ENCODE results near the gene ROR2.

DNA sequence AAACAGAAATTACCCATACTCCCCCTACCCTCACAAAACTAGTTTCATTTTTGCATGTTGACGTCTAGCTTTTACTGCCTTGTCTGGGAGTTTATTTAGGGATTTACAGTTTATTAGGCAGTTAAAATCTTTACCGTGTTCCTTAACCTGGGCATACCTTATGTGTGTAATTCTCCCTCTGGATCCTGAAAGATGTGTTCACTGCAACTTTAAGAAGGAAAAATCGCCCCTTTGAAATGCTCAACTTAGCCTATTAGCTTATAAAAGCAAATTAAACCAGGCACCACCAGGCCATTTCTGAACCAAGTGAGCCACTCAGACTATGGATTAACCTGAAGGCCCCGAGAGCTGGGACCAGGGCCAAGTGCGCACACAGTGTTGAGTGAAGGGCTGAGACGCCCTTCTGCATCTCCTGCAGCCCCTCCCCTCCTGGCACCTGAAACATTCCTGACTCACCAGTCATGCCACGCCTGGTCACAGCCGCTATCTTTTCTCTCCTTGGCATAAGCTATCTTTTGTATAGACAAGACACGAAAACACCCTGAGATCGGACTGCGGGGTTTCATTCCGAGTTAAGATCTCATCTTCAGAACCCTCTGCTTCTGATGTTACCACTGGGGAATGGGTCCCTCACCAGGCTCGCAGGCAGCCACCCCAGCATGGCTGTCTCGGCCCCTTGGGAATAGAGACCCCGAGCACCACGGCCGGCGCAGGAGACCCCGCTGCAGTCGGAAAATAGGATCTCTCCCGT lies 111.9 kb downstream of the ROR2 start:
- TF ChIP-seq CTCF (IDR thresholded peaks at IDR 0.05) (no peak), POLR2A (IDR thresholded peaks at IDR 0.05) (peak in 1 of 2 donors; percentile 23)

Data from thyroid gland (tissue), 4 donors.